GM18517 (cell line): ENCODE results near the gene INPP5A.
"Not testable (repeated sequence)": the region's sequence is repeated elsewhere in the genome, so short reads cannot be mapped to it uniquely, and the experiment has no call there.

Experiments used
- ATAC-seq: cut with Tn5 transposase; IDR thresholded peaks from one replicate; pipeline ENCODE4 v1.9.1; 2021; ENCODE audit warnings: mild to moderate bottlenecking, moderate library complexity; ENCODE audit not compliant: unreplicated experiment

The INPP5A gene

DNA sequence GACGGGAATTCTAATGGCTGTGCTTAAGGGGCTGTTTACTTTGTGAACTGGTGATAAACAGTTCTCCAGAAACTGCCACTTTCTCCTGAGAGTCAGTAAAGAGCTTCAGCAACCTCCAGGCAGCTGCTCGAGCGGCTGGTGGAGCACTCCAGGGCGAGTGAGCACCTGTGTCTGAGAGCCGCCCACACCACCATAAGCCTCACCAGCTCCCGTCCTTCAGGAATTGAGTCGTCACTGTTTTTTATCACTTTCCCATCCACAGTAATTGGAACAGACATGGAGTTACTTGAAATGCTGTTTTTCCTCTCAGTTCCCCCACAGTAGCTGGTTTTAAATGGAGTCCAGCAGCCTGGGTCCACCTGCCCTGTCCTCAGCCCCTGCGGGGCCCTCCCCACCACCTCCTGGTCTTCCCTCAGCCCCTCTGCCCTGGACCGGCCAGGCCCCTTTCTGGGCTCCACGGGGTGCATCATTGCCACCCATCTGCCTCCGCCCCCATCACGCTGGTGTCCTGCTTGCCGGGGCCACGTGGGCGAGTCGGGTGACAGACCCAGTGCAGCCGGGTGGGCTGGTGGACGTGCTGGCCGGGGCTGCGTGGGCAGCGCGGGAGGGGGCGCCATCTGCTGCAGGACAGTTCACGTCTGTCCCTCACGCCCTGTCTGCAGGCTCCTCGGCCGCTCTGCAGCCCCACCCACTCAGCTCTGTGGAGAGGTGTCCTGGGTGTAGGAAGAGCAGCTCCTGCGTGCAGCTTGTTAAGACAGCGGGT is 192.4 kb downstream of the INPP5A start:
- no peak for ATAC-seq

DNA sequence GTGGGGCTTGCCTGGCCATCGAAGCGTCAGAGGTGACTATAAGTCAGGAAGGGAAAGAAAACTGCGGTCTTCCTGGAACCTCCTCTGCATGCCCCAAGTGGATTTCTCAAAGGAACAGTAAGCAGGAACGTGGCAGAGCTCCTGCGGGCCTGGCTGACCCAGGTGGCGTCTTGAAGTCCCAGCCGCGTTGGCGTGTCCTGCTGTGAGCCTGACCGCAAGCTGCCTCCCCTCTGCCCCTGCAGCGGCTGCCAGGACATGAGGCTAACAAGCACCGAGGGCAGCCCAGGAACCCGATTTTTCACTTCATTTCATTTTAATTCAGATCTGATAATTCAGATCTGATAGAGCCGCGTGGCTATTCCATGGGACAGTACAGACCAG is 193.0 kb downstream of the INPP5A start:
- ATAC-seq: no peak

DNA sequence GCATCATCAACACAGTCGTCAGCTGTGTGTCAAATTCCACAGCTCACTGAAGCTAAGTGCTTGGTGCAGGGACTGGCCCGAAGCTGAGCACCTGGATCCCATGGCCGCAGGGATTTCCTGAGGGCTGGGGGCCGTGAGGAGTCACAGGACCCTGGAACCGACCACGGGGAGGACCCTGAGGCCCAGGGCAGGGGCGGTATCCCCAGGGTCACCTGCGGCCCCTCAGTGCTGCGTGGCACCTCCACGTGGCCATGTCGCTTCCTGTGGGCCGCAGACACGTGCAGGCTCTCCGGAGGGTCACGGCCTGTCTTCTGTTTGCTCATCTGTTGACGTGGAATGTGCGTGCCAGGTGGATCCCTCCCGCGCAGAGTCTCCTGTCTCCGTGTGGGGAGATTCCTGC is 194.9 kb downstream of the INPP5A start:
- no peak for ATAC-seq

DNA sequence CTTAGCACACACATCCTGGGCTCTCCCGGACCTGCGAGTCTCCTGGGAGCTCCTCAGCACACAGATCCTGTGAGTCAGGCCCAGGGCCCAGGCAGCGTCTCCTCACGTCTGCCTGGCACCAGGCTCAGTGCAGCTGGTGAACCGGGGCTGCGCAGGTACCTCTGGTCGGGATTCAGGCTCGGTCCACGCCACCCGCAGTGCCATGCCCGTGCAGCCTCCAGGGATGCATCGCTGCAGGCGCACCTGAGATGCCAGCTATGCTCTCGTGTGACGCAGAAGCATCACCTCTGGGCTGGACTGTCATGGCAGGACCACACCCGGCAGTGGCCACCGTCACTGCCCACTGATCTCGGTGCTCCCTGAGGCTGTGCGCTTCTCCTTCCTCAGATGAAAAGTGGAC is 196.3 kb downstream of the INPP5A start:
- no peak for ATAC-seq

DNA sequence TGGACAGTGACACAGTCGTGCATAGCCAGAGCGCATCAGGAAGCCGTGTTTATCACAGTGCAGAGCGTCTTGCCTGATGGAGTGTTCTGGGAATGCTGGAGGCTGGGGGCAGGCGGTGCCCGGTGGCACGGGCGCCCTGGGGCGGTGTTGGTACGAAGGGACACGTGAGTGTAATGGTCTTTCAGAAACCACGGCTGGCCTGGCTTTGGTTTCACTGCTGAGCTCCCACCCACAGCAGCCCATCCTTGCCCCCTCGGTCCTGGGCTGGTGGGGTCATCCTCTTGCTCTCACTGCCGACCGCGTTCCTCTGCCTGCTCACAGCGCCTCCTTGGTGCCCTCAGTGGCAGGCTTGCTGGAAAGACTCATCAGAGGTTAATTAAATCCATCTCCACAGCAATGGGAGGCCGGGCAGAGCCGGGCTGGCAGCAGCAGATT is 197.8 kb downstream of the INPP5A start:
- no peak for ATAC-seq

DNA sequence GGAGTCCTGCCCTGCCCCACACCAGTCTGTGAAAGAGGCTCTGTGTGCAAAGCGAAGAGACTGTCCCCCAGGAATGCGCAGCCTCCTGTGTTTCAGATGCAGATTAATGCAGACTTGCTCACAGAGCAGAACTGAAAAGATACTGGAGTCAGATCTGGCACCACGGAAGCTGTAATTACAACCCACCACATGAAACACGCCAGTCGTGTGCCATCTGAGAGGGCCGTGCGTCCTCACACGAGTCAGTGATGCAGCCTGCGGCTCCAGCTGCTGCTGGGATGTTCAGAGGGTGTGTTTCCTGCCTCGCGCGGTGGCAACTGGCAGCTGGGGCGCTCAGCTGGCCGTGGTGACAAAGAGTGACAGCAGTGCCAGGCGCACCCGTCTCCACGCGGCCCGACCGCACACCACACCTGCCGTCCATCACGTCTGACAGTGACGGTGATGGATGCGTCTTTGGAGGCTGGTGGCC is 198.4 kb downstream of the INPP5A start:
- ATAC-seq: no peak

DNA sequence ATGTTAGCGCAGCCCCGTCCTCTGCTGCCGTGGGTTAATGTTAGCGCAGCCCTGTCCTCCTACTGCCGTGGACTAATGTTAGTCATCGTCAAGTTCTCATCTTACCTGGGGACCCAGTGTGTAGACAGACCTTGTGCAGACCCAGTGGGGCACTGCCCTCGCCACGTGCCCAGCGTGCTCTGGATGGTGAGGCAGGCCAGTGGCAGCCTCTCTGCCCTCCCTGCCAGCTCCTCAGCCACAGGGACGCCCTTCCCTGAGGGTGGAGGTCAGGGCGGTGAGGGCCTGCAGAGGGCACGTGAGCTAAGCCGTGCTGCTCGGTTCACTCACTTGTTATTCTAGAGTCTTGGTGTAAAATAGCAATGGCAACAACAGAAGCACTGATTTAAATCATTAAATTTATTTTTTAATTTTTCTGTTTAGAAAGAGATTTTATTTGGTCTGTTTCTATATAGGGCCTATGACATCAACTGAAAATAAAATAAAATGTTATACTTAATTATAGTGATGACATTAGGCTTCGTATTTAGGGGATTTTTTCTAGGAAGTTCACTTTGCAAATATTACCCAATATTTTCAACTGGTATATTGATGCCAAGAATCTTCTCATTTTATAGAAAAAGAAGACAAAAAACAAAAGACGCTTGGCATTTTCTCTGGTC is 199.9 kb downstream of the INPP5A start:
- ATAC-seq: no peak

DNA sequence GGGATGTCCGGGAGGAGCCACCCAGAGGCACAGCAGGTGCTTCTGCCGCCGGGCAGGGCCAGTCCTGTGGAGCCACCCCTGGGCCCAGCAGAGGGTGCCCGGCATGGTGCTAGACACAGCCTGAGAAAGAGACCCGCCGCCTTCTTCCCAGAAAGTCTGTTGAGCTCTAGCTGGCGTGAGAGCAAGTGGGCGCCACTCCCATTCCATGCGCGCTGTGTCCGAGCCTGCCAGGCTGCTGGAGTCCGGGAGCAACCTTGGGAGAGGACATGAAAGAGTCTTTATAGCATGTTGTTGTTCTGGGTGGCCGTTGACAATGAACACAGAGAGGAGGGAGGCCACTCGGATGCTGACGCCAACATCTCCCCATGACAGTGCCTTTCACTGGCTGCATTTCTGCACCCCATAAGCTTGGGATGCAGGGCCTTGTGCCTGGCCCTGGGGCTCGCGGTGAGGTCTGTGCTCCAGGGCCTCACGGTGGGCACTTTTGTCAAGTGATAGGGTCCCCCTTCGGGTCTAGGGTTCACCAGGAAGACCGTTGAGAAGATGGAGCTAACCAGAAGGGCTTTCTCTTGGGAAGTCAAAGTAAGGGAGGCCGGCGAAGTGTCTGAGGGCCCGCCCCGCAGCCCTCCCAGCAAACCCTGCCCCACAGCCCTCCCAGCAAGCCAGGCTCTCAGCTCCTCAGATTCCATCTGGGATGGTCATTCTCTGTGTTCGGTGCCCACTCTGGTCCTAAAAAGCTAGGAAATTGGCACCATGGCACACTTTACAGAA is 201.1 kb downstream of the INPP5A start:
- ATAC-seq: no peak

DNA sequence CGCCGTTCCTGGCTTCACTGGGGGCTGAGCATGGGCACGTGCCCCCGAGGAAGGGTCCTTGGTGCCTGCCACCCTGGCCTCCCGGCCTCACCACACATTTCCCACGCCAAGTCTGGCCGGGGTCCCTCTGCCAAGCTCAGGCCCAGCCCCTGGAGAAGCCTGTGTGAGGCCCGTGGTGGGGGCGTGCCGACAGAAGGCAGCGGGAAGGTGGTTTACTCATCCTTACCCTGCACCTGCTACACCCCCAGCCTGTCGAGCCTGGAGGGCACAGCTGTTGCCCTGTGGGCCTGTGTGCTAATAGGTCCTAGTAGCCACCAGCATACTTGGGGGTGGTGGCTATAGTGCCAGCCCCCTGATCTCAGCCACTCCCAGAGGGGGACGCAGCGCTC is 201.6 kb downstream of the INPP5A start:
- ATAC-seq: no peak

DNA sequence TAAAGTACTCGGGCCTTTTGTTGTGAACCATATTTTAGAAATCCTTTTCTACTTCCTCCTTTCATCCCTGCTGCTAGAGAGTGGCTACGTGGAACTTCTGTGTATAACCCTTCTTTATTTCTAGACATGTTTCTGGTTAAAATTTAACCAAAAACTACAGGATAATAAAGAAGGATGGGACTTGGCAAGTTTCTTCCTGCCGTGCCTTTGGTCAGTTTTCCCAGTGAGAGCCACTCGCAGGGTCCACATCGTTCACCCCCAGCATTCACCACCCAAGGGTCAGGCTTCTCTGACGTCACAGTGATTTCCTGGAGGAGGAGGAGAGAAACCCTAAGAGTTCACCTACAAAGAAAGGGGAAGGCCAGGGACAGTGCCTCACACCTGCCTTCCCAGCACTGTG is 203.0 kb downstream of the INPP5A start:
- no peak for ATAC-seq

DNA sequence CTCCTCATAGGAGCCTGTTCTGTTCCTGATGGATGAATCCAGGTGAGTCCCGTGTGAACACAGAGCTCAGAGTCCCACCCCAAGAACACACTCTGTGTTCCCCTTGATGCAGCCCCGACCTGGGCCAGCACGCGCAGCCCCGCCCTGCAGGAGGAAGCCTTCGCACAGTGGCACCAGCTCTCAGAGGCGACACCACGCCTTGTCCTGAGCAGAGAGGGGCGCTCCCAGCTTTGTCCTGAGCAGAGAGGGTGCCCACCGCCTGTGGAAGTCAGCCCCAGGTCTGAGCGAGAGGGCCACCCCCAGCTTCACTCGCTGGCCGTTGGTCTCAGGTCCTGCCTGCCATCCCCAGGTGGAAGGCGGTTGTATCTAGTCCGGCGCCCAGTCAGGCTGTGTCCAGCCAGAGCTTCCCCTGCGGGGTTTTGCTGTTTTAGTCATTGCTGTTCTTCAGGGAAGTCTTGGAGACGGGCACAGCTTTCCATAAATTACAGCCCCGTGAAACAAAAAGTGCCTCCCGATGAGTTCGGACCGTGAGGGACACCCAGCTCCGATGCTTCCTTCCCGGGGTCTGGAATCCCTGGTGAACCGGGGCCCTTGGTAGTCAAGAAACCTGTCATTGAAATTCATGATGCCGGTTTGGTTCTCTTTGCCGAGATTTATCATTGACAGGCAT is 204.7 kb downstream of the INPP5A start:
- no peak for ATAC-seq

DNA sequence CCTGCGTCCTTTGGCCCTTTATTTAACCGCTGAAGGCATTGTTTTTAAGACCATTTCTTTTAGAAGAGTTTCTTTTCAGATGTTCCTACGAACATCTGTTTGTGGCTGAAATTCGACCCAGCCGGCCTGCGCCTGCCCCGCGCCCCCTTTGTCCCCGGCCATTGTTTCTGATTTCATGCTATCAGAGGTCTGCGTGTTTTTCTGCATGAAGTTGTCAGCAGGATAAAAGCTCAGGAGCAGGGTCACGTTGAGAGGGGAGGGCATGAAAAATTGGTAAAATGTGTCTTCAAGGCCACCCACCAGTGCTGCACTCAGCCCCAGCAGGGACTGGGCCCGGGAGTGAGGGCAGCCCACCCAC is 205.2 kb downstream of the INPP5A start:
- ATAC-seq: no peak

DNA sequence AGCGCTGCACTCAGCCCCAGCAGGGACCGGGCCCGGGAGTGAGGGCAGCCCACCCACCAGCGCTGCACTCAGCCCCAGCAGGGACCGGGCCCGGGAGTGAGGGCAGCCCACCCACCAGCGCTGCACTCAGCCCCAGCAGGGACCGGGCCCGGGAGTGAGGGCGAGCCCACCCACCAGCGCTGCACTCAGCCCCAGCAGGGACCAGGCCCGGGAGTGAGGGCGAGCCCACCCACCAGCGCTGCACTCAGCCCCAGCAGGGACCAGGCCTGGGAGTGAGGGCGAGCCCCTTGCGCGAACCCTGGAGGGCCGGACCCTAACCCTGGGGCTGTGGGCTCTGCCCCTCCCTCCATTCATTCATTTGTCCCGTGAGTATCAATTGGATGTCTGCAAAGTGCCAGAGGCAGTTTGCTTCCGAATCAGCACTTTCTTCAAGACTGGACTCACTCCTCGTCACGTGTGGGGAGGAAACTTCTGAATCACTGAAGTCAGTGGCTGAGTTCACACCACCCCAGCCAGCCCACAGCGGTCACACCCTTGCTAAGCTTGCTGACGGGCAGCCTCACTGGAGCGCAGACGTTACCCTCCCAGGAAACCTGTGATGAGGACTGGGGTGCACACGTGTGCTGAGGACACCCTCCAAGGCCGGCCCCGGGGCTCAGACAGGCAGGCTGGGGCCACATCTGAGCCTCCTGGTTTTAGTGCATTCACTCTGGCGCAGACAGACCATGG is 205.8 kb downstream of the INPP5A start:
- ATAC-seq: not testable (repeated sequence)

DNA sequence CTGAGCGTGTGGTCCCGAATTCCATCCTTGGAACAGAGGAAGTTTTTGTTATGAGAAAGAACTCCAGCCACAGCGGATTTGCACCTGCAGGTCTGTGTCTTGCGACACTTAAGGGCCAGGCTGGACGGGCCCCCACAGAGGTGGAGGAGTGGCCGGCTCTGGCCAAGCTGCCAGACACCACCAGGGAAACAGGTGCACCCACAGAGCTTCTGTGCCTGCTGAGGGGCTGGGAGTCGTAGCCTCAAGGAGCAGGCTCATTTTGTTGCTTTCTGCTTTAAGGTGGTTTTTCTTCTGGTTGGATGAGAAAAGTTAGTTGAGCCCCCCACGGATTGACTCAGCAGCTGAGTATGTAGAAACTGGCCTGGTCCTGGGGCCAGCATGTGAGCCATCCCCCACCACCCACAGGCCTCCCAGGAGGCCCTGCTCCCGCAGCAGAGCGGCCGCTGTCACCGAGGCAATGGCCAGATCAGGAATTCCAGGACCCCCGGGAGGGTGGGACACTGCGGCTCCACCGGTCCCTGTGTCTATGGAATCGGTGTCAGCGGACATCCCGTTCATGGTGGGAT is 206.4 kb downstream of the INPP5A start:
- no peak for ATAC-seq

DNA sequence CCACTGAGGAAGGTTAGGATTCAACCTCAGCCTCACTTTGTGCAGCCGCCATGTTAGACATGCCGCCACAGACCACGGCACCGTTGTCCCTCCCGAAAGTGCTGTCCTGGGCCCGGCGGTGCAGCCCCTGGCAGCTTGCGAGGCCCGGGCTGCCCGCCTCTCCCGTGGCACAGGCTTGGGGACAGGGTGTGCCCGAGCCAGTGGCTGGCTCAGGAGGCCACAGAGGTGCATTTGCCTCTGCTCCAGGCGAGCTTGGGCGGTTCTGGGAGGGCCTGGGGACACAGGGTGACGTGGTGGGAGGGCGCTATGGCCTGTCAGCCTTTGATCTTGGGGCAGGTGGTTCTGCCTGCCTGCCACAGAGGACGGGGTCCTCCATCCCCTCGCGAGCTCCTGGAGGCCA is 207.3 kb downstream of the INPP5A start:
- no peak for ATAC-seq

DNA sequence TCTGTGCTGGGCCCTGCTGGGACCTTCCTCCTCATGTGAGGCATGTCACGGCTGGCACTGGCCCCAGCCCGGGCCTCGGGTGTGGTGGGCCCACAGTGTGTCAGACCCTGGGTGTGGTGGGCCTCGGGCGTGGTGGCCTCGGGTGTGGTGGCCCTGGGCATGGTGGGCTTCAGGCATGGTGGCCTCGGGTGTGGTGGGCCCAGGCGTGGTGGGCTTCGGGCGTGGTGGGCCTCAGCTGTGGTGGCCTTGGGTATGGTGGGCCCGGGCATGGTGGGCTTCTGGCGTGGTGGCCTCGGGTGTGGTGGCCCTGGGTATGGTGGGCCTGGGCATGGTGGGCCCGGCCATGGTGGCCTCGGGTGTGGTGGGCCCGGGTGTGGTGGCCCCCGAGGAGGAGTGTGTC is 207.9 kb downstream of the INPP5A start:
- no peak for ATAC-seq

DNA sequence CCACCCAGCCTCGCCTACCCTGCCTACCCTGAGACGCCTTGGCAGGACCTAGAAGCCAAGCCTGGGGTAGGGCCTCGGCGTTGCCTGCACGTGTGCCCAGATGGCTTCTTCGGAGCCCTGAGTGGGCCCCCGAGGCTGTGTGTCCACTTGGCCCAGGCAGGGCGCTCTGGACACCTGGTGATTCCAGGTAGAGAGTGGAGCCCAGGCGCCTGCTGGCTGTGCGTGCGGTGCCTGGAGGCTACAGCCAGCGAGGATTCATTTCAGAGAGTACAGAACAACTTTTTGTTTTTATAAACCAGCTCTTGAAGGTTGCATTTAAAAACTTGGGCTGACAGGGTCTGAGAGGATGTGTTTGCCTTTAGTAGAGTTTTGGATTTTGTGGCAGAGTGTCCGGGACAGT is 208.4 kb downstream of the INPP5A start:
- no peak for ATAC-seq

DNA sequence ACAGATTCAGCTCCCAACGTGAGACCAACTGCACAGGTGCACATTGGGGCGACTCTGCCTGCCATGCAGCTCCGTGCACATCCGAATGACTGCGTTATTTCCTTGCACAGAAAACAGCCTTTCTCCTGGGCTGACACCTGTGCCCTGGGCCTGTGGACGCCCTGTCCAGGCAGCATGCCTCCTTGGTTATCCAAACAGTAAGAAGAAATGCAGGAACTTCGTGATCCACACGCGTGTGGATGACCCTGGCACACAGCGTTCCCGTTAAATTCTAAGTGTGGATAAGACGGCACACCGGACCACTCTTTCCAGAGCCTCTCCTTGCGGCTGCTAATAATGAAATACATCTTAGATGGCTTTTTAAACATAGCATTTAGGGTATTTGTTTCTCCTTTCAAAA is 208.8 kb downstream of the INPP5A start:
- ATAC-seq: no peak

DNA sequence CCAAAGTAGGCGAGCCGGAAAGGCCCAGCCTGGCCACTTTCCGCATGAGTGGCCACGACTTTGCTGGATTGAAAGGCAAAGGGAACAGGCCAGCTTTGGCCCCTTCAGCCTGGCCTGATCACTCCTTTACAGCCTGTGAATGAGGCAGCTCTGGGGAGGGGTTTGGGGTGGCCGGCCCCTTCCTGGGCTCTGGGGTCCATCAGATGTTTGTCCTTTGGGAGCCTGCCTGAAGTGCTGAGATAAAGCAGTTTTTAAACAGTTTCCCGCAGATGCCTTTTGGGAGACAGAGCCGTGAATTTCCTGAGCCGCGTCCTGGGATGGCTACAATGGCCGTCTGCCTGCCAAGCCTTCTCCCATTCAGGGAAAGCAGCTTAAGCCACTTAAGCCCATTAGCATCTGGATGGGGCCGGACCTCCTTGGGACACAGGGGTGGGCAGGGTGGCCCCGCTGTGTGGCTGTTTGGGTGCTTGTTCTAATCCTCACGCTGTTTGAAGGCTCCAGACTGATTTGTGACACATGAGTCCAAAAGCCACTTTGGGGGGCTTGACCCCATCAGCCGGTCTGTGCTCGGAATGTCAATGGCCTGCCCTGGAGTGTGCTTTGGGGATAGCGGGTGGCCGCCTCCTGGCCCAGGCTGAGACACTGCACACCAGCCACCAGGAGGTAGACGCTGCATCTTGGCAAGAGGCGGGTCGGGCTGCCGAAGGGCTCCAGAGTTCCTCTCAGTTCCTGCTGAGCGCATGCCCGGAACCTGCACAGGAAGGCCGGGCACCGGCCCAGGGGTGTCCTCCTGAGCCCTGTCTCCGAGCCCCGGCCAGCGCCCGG is 209.4 kb downstream of the INPP5A start:
- ATAC-seq: no peak

DNA sequence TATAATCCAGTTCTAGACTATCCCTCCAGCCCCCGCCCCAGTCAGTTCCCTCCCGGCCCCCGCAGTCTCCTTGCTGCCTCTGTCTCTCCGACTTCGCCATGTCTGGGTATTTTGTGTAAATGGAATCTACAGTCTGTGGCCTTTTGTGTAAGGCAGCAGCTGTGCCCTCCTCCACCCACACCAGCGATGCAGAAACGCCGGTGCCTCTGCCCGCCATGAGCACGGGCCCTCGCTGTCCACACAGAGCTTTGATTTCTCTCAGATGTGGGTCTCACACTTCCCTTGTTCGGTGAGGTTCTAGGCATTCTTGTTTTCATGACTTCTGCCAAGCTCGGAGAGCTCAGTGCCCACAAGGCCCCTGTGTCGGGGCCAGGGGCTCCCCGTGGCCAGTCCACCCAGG is 210.5 kb downstream of the INPP5A start:
- no peak for ATAC-seq
